ENCODE results near the gene POU2F3.

POU2F3 gene

GRCh38 chr11:120254788-120255518 is 15.0 kb downstream of the POU2F3 start:
- DNase-seq (ENCODE audit: insufficient read length, low spot score) (no peak), FAIRE-seq (no peak)
- TF ChIP-seq CTCF (IDR thresholded peaks at IDR 0.05; ENCODE audit: insufficient read depth, missing control alignments): no peak

GRCh38 chr11:120255519-120255866 is 15.6 kb downstream of the POU2F3 start:
- DNase-seq (ENCODE audit: insufficient read length, low spot score) (no peak), FAIRE-seq (no peak)
- TF ChIP-seq CTCF (IDR thresholded peaks at IDR 0.05; ENCODE audit: insufficient read depth, missing control alignments): no peak

- no peak for TF ChIP-seq CTCF (IDR thresholded peaks at IDR 0.05; ENCODE audit: insufficient read depth, missing control alignments)
- no peak for DNase-seq (ENCODE audit: insufficient read length, low spot score)
- no peak for FAIRE-seq
Observed at GRCh38 chr11:120256178-120256577, 16.2 kb downstream of the POU2F3 start.

- no peak for TF ChIP-seq CTCF (IDR thresholded peaks at IDR 0.05; ENCODE audit: insufficient read depth, missing control alignments)
- FAIRE-seq (no peak), DNase-seq (ENCODE audit: insufficient read length, low spot score) (no peak)
Observed at GRCh38 chr11:120256779-120257178, 16.8 kb downstream of the POU2F3 start.

- FAIRE-seq: no peak
- no peak for DNase-seq (ENCODE audit: insufficient read length, low spot score)
- no peak for TF ChIP-seq CTCF (IDR thresholded peaks at IDR 0.05; ENCODE audit: insufficient read depth, missing control alignments)
Observed at GRCh38 chr11:120257346-120257745, 17.4 kb downstream of the POU2F3 start.

- FAIRE-seq: no peak
- no peak for TF ChIP-seq CTCF (IDR thresholded peaks at IDR 0.05; ENCODE audit: insufficient read depth, missing control alignments)
Observed at GRCh38 chr11:120258661-120259060, 18.7 kb downstream of the POU2F3 start.

GRCh38 chr11:120259241-120259640 is 19.3 kb downstream of the POU2F3 start:
- FAIRE-seq (no peak), DNase-seq (ENCODE audit: insufficient read length, low spot score) (no peak)
- TF ChIP-seq CTCF (IDR thresholded peaks at IDR 0.05; ENCODE audit: insufficient read depth, missing control alignments): no peak

More at GRCh38 chr11:120258661-120259060, 18.7 kb downstream of the POU2F3 start:
- no peak for DNase-seq (ENCODE audit: insufficient read length, low spot score)

All from D721Med (cell line).